GM19025 (cell line): ENCODE data around the gene STK10.

Experiments
- ATAC-seq: cut with Tn5 transposase; IDR thresholded peaks from one replicate; pipeline ENCODE4 v1.9.1; 2021; ENCODE audit warnings: mild to moderate bottlenecking, low read depth, moderate library complexity; ENCODE audit not compliant: unreplicated experiment

Gene STK10

GRCh38 chr5:171992813-171993212 is 195.2 kb downstream of the STK10 start:
- no peak for ATAC-seq

DNA sequence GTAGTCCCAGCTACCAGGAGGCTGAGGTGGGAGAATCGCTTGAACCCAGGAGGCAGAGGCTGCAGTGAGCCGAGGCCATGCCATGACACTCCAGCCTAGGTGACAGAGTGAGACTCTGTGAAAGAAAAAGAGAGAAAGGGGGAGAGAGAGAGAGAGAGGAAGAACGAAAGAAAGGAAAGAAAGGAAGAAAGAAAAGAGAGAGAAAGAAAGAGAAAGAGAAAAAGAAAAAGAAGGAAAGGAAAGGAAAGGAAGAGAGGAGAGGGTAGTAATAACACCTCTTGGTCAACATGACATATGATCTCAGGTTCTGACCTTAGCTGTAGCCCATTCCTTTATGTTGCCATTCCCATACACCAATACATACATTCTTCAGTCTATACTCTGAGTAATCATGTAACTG is 195.7 kb downstream of the STK10 start:
- no peak for ATAC-seq
